IgD-negative memory B cell (primary cell): ENCODE data around the gene NR2F1. TPM values are rescaled to one million over a fixed set of nuclear protein-coding genes. Genes with fewer than 3 reads are reported as not detected.

Experiments used
- H3K27ac Mint-ChIP-seq, 3 donors: one replicate each; pipeline ENCODE4 v1.8.0; 2020 to 2022; ENCODE audit warnings: mild to moderate bottlenecking in 3 of 3, mixed read lengths in 3 of 3, moderate library complexity in 1 of 3
- H3K27me3 Mint-ChIP-seq: one replicate; pipeline ENCODE4 v1.8.0; 2021; ENCODE audit warnings: mixed read lengths
- H3K36me3 Mint-ChIP-seq: one replicate; pipeline ENCODE4 v1.8.0; 2020; ENCODE audit warnings: mild to moderate bottlenecking, mixed read lengths
- H3K4me1 Mint-ChIP-seq, 3 donors: one replicate each; pipeline ENCODE4 v1.8.0; 2020 to 2022; ENCODE audit warnings: mixed read lengths in 3 of 3, mild to moderate bottlenecking in 1 of 3
- H3K4me3 Mint-ChIP-seq, 4 donors: one replicate each; pipeline ENCODE4 v1.8.0; 2020 to 2022; ENCODE audit warnings: mild to moderate bottlenecking in 4 of 4, mixed read lengths in 4 of 4, moderate library complexity in 3 of 4
- H3K9me3 Mint-ChIP-seq, 3 donors: one replicate each; pipeline ENCODE4 v1.8.0; 2020 to 2021; ENCODE audit warnings: mixed read lengths in 3 of 3, mild to moderate bottlenecking in 1 of 3
- polyA plus RNA-seq: library from polyadenylated mRNA; unstranded; fragments of 300-500 nt; fragmentation: Illumina TruSeq; gene quantifications from one replicate; pipeline ENCODE4 v1.2.3, GENCODE V29; 2021

NR2F1 gene
- polyA plus RNA-seq, 1 donor from 2014 or later: not detected

DNA sequence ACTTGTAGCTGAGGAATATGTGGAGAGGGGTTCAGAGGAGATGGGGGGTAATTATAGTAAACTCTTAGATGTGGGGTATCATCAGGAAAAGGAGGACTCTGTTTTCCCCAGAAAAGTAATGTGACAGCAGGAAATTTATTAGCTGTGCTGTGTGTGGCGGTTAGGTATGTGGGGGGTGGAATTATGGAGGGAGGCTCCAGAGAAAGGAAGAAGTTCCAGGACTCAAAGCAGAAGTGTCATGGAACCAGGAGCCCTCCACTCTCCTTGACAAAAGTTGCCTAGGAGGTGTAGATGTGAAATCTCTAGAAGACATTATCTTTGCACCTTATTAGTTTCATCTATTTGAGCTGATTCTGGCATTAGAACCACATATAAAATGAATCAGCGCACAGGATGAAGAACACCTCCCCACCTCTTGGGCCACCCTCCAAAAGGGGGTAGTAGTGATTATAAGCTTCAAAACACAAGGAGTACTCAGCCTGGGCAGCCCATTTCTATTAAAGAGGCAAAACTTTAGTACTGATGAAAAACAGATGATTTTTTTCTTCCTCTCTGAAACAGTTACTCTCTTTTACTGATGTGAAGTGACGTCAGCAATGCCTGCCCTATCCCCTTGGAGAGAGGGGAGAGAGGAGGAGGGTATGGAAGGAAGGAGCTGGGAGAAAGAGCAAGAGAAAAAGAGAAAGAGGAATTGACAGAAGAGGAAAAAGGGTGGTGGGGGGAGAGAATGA is 18.2 kb downstream of the NR2F1 start:
- H3K36me3 Mint-ChIP-seq: peaks cover 2% of the 10 kb centered on the region
- peaks cover 0 to 6% (median 0%) of the 10 kb centered on the region in 3 donors for H3K9me3 Mint-ChIP-seq
- no peak overlapping the region for H3K27ac Mint-ChIP-seq
- peaks cover 0 to 7% (median 3%) of the 10 kb centered on the region in 3 donors for H3K4me1 Mint-ChIP-seq
- peaks cover 27% of the 10 kb centered on the region for H3K27me3 Mint-ChIP-seq
- H3K4me3 Mint-ChIP-seq: peak overlapping the region in 1 of 4 donors; percentile 51

DNA sequence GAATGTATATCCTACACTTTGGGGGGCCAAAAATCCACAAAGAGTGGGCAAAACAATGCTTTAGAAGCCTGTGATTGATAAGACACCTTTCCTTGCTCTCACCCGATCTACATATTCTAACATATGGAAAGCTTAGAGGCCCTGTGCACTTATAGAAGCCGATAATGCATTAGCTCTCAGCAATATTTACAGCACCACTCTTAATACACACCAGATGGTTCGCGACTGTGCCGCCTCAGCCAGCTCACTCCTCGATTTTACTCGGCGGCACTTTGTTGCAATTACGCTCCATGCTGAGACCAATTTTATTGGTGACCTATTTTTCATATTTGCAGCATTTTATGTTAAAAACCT is 18.8 kb downstream of the NR2F1 start:
- peaks cover 0 to 6% (median 0%) of the 10 kb centered on the region in 3 donors for H3K9me3 Mint-ChIP-seq
- H3K27ac Mint-ChIP-seq: peak overlapping the region in 1 of 3 donors; percentile 83
- peaks cover 2% of the 10 kb centered on the region for H3K36me3 Mint-ChIP-seq
- H3K27me3 Mint-ChIP-seq: peaks cover 28% of the 10 kb centered on the region
- H3K4me1 Mint-ChIP-seq: peaks cover 0 to 7% (median 3%) of the 10 kb centered on the region in 3 donors
- H3K4me3 Mint-ChIP-seq: peak overlapping the region in 1 of 4 donors; percentile 24

DNA sequence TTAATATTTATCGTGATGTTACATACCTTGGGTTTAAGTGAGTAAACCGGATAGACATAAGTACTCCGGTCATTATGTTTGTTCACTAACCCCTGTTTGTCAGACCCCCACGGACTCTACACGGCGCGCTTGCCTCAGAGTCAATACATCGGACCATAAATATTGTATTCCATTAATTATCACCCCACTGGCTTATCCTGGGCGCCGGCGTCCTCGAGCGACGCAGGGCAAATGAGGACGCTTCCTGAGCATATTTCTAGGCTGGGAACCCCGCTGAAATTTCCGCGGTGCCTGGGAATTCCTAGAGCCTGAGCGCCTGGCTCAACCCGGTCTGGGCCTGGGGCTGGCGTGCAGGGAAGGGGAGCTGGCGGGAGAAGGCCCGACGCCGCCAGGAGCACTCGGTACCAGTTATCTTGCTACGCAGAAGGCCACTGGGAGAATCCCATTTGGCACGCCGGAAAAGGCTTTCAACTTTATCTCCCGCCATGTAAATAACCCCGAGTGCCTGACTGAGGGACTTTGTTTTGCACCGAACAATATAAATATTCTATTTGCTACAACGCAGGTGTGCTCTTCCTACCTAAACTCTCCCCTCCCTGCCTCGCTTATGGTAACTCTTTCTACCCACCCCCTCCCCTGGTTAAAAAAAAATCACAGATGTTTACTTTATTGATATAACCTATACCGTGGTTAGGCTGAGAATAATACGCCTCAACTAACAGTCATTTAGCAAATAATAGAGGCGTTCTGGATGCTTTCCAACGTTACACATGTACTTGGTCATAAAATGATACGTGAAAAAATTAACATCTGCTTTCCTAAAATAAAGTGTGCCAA is 19.4 kb downstream of the NR2F1 start:
- peaks cover 0 to 6% (median 0%) of the 10 kb centered on the region in 3 donors for H3K9me3 Mint-ChIP-seq
- H3K27me3 Mint-ChIP-seq: peaks cover 30% of the 10 kb centered on the region
- H3K27ac Mint-ChIP-seq: peak overlapping the region; percentile 31 to 84 (median 44)
- peak overlapping the region in 2 of 4 donors; percentile 25 to 38 for H3K4me3 Mint-ChIP-seq
- peaks cover 2% of the 10 kb centered on the region for H3K36me3 Mint-ChIP-seq
- peaks cover 0 to 9% (median 5%) of the 10 kb centered on the region in 3 donors for H3K4me1 Mint-ChIP-seq

GRCh38 chr5:93603078-93603792 is 20.2 kb downstream of the NR2F1 start:
- Mint-ChIP-seq H3K36me3 (peaks cover 2% of the 10 kb centered on the region), H3K27ac (peak overlapping the region; percentile 44 to 84 (median 63)), H3K4me1 (peaks cover 6 to 17% (median 12%) of the 10 kb centered on the region in 3 donors), H3K4me3 (peak overlapping the region in 1 of 4 donors; percentile 25), H3K27me3 (peaks cover 33% of the 10 kb centered on the region), H3K9me3 (peaks cover 0 to 6% (median 0%) of the 10 kb centered on the region in 3 donors)

GRCh38 chr5:93603793-93604643 is 21.0 kb downstream of the NR2F1 start:
- H3K4me1 Mint-ChIP-seq: peaks cover 7 to 17% (median 12%) of the 10 kb centered on the region in 3 donors
- H3K9me3 Mint-ChIP-seq: peaks cover 0 to 6% (median 0%) of the 10 kb centered on the region in 3 donors
- H3K27ac Mint-ChIP-seq: peak overlapping the region; percentile 57 to 84 (median 63)
- H3K36me3 Mint-ChIP-seq: peaks cover 2% of the 10 kb centered on the region
- no peak overlapping the region for H3K4me3 Mint-ChIP-seq
- peaks cover 35% of the 10 kb centered on the region for H3K27me3 Mint-ChIP-seq

- Mint-ChIP-seq H3K4me3 (peak overlapping the region in 2 of 4 donors; percentile 34 to 57), H3K27me3 (peaks cover 41% of the 10 kb centered on the region), H3K27ac (peak overlapping the region in 2 of 3 donors; percentile 9 to 57), H3K4me1 (peaks cover 7 to 17% (median 12%) of the 10 kb centered on the region in 3 donors), H3K9me3 (peaks cover 0 to 6% (median 0%) of the 10 kb centered on the region in 3 donors), H3K36me3 (peaks cover 2% of the 10 kb centered on the region)
Measured at GRCh38 chr5:93604644-93605515, 21.9 kb downstream of the NR2F1 start.

GRCh38 chr5:93606382-93606752 is 23.3 kb downstream of the NR2F1 start:
- peaks cover 0 to 11% (median 4%) of the 10 kb centered on the region in 3 donors for H3K9me3 Mint-ChIP-seq
- H3K27ac Mint-ChIP-seq: peak overlapping the region in 1 of 3 donors; percentile 57
- peaks cover 7 to 17% (median 12%) of the 10 kb centered on the region in 3 donors for H3K4me1 Mint-ChIP-seq
- H3K4me3 Mint-ChIP-seq: peak overlapping the region in 1 of 4 donors; percentile 19
- peaks cover 2% of the 10 kb centered on the region for H3K36me3 Mint-ChIP-seq
- H3K27me3 Mint-ChIP-seq: peaks cover 56% of the 10 kb centered on the region

- Mint-ChIP-seq H3K27ac (peak overlapping the region in 2 of 3 donors; percentile 74 to 78), H3K27me3 (peaks cover 66% of the 10 kb centered on the region), H3K4me3 (peak overlapping the region in 3 of 4 donors; percentile 14 to 65 (median 60)), H3K9me3 (peaks cover 0 to 10% (median 4%) of the 10 kb centered on the region in 3 donors), H3K4me1 (peaks cover 9 to 18% (median 17%) of the 10 kb centered on the region in 3 donors), H3K36me3 (peaks cover 2% of the 10 kb centered on the region)
Measured at GRCh38 chr5:93607367-93608258, 24.6 kb downstream of the NR2F1 start.

DNA sequence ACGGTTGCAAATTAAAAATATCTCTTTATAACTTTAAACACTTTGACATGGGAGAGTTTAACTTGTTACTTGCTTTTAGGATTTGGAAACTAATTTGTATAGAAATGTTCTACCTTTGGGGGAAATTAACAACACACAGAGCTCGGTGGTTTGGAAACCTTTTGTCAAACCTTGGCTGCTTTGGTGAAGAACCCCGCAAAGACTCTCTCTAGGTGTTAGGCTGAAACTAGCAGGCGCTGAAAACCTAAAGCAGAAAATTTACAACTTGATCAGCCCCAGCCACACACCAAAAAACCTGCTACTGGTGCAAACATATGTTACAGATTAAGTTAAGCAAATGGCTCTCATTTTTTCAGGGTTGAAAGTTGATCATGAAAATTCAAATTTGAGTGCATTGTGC is 25.8 kb downstream of the NR2F1 start:
- peak overlapping the region in 1 of 3 donors; percentile 78 for H3K27ac Mint-ChIP-seq
- peaks cover 11 to 17% (median 17%) of the 10 kb centered on the region in 3 donors for H3K4me1 Mint-ChIP-seq
- H3K9me3 Mint-ChIP-seq: peaks cover 0 to 9% (median 4%) of the 10 kb centered on the region in 3 donors
- H3K36me3 Mint-ChIP-seq: no peaks in the 10 kb centered on the region
- H3K27me3 Mint-ChIP-seq: peaks cover 70% of the 10 kb centered on the region
- peak overlapping the region in 2 of 4 donors; percentile 35 to 39 for H3K4me3 Mint-ChIP-seq

DNA sequence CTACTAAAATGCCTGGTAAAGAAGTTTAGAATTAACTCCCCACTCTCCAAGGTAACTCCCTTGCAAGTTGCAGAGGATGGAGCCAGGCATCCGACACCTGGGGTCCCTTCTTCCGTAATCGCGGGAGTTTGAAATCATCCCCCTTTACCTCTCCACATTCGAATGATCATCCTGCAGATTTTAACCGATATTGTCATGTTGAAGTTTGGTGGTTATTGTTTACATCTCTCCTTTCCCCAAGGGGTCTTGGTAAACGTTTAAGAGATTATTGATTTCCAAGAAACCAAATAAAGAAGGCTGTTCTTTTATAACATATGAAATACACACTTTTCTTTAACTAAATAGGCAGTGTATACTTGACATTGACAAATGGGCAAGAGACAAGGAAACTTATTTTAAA is 26.7 kb downstream of the NR2F1 start:
- Mint-ChIP-seq H3K27ac (peak overlapping the region in 2 of 3 donors; percentile 9 to 78), H3K4me1 (peaks cover 13 to 15% (median 15%) of the 10 kb centered on the region in 3 donors), H3K9me3 (peaks cover 0 to 9% (median 4%) of the 10 kb centered on the region in 3 donors), H3K4me3 (peak overlapping the region in 1 of 4 donors; percentile 35), H3K36me3 (no peaks in the 10 kb centered on the region), H3K27me3 (peaks cover 69% of the 10 kb centered on the region)

DNA sequence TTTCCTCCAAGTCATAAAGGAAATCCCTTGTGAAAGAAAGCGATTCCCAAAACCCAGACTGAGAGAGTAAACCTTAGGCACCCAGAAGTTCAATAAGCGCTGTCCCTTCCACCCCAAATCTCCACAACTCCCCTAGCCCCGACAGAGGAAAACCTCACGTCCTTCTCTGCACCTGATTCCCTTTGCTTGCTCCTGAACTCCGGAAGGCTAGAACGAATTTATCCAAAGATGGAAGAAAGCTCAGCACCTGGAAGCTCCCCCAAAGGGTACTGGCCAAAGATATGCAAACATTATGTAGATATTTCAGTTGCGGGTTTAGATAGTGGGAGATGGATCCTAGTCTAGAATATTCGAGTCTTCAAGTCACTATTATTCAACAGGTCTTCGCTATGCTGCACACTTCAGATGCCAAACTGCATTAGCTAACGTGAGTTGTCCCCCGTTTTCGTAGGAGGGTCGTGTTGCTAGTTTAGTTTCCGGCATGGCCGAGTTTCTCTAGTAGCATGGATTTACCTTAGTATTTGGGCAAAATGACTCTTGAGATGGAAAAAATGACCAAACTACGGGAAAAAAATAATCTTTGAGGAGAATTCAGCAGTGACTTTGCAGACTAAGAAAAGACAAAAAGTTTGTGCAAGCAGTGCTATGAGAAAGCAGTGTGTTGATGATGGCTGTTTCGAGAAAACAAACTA is 27.7 kb downstream of the NR2F1 start:
- no peaks in the 10 kb centered on the region for H3K36me3 Mint-ChIP-seq
- peaks cover 10 to 15% (median 13%) of the 10 kb centered on the region in 3 donors for H3K4me1 Mint-ChIP-seq
- H3K27ac Mint-ChIP-seq: peak overlapping the region in 2 of 3 donors; percentile 67 to 78
- H3K27me3 Mint-ChIP-seq: peaks cover 61% of the 10 kb centered on the region
- H3K9me3 Mint-ChIP-seq: peaks cover 0 to 9% (median 4%) of the 10 kb centered on the region in 3 donors
- no peak overlapping the region for H3K4me3 Mint-ChIP-seq
